GM18519 (cell line): Measurements from ENCODE around the gene TRIM45.
"Not testable (repeated sequence)": the region's sequence is repeated elsewhere in the genome, so short reads cannot be mapped to it uniquely, and the experiment has no call there.

Experiments used
- ATAC-seq: cut with Tn5 transposase; IDR thresholded peaks from one replicate; pipeline ENCODE4 v1.9.1; 2021; ENCODE audit warnings: mild to moderate bottlenecking, moderate library complexity; ENCODE audit not compliant: unreplicated experiment, low FRiP score

Gene TRIM45

DNA sequence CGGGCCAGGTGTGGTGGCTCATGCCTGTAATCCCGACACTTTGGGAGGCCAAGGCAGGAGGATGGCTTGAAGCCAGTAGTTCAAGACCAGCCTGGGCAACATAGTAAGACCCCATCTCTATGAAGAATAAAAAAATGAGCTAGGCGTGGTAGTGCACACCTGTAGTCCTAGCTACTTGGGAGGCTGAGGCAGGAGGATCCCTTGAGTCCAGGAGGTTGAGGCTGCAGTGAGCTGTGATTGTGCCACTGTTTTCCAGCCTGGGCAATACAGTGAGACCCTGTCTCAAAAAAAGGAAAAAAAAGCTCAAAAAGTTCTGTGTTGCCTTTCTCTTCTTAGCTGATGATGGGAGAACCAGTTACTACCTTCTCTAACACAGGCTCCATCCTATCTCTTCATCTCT, 19.7 kb downstream of the TRIM45 start:
- ATAC-seq: not testable (repeated sequence)

DNA sequence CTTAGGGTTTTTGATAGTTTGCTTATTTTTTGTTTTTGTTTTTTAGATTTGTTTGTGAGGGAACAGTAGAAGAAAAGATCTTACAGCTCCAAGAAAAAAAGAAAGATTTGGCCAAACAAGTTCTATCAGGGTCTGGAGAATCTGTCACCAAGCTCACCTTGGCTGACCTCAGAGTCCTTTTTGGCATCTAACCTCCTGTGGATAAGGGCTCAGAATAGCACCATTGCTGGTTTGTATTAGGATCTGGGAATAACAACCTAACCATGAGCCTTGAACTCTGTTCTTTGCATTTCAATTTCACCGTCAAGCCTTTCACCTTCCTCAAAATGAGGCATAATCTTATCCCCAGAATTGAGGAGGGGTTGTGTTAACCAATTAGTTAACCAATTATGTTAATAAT, 20.2 kb downstream of the TRIM45 start:
- ATAC-seq: no peak

DNA sequence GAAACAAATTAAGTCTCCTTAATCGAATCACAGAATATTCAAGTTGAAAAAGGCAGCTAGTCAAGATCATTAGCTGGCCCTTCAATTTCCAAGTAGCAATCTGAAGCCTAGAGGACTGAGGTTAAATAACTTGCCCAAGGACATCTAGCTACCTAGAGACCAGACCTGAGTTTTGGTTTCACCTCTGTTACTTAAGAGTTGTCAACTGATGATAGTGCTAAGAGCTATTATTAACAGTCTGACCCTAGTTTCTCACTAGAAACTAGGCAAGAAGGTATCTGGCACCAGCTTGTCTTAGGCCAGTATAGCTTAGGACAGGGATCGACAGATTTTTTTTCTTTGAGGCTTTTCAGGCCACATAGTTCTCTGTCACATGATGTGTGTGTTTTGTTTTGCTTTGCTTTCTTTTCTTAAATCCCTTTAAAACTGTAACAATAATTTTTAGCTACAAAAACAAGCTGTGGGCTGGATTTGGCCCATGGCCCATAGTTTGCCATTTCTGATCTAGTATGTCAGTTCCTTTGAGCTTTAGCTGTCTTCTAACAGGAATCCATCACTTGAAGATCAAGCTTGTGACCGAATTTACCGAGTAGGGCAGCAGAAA, 23.2 kb downstream of the TRIM45 start:
- ATAC-seq: no peak

DNA sequence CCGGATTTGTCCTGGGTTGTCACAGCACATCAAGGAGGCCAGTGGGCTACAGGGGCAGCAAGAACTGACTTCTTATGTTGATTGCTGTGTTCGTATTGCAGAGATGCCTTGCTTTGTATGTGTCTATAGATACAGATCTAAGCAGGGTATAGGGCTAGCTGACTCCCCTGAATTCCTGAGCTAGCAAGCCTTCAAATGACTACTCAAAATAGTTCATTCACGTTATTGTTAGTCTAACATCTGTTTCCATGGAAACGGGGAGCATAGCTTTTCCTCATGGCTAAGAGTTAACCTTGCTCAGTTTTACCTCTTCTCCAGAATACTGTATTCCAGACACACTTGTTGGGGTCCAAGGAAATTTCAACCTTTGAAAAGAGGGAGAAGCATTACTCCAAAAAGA, 24.1 kb downstream of the TRIM45 start:
- no peak for ATAC-seq

DNA sequence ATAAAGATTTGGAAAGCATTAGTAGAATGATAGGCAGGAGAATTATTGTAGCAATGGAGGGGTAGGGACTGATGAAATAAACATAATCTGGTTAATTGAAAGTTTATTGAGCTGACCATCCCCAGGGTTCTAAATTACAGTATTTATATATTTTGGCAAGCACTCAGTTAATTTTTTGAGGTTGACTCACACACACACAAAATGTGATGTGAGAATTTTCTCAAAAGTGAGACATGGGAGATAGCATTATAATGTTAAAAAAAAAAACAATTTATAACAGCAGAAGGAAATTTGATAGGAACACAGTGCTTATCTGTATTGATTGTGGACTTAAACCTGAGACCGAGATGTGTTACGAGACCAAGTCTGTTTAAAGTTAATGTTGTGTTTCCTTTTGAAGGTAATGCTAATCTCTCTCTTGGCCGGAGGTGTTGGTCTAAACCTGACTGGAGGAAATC, 24.6 kb downstream of the TRIM45 start:
- ATAC-seq: no peak

DNA sequence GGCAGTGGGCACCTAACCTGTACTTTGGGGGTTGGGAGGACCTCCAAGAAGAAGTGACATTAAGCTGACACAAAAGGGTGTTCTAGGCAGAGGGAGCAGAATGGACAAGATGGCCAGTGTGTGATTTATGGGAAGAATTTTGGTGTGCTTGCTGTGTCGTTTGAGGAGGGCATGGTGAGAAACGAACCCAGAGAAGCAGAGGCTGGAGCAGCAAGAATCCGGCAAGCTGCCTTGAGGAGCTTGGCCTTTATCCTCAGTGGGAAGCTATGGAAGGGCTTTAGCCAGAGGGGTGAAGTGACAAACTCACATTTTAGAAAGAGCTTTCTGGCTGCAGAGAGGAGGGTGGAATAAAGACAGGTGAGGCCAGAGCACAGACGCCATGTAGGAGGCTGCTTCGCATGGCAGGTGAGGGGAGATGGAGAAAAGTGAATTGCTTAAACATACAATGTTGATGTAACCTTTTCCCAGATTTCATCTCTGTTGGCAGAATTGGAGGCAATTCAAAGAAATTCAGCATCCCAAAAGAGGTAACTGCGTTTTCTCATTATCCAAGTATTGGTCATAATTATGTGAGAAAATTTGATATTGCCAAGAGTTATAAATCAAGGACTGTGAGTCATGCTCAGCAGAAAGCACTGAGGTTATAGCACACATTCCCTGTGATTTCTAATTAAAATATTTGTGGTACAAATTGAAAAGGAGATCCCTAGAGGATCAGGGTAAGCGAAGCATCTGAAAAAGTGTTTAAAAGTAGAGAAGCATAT, 26.5 kb downstream of the TRIM45 start:
- no peak for ATAC-seq

DNA sequence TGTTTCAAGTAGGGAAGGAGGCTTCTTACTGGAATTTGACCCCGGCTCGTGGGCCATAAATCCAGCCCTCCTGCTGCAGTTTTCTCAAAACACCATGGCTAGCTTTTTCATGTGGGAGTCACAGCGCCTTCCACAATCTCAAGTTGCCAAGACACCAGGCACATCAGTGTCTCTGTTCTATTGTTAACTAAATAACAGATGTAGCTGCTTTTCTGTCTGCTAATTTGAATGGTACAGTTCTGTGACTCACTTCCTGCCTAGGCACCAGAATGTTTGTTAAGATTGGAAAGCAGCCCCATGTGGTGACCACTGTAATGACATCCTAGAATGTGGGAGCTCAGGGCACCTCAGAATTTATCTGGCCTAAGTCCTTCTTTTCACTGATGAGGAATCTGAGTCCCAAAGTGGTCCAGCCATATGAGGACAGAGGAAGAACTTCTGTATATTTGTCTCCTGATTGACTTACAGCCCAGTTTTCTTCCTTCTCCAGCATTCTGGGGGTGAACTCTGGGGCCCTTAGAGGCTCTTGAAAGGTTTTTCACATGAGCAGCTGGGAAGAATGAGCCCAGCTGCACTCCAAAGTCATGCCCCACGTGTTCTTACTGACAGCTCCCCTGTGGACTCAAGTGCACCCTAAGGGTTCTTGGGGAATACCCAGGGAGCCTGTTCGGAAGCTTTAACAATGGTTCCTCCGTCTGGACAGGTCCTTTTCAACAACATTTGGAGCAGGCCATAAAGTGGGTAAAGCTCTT, 27.5 kb downstream of the TRIM45 start:
- peak; percentile 77 for ATAC-seq

DNA sequence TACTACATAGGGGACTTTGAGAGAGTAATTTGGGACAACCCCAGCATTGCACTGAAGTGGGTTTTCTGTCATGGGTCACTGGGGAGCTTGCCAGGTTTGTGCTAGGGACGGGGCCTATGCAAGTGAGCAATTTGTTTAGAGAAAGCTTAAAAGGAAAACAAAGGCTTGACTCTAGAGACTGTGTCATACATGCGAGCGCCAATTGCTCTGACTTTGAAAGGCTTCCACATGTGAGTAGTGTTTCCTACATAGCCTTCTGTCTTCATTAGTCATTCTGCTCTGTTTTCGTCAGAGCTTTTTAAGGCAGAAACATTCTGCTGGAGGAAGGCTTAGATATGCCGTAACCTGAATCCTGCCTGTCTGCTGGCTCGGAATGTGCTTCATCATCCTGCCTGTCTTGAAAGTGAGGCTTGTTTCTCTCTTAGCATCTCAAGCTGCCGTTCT, 28.4 kb downstream of the TRIM45 start:
- no peak for ATAC-seq

DNA sequence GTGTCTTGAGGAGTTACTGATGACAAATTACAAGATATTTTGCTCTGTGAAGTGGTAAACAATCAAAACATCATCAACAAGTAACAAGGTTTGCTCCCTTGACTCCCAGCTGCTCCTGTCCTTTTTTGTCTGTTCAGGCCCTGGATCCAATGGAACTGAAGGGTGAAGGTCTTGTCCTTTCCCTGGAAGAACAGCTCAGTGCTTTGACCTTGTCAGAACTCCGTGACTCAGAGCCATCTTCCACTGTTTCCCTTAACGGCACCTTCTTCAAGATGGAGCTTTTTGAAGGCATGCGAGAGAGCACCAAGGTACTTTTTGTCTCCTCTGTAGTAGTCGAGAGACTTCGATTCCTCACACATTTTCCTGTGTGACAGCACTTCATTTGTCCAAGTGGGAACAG, 29.0 kb downstream of the TRIM45 start:
- ATAC-seq: no peak

DNA sequence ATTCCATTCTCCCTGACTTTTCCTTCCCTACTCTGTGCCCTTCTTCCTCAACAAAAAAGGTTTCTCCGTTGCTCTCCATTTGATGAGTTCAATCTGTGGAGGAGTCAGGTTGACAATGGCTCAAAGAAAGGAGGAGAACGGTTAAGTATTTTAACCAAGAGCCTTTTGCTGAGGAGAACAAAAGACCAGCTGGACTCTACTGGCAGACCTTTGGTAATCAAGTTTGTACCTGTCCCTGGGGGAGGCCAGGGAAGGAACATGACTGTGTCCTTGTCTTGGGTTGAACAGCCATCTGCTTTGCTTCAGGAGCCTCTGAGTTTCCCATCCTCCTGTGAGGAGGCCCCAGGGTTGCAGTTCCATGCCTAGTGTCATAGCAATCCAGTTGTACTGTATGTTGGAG, 31.6 kb downstream of the TRIM45 start:
- ATAC-seq: no peak

DNA sequence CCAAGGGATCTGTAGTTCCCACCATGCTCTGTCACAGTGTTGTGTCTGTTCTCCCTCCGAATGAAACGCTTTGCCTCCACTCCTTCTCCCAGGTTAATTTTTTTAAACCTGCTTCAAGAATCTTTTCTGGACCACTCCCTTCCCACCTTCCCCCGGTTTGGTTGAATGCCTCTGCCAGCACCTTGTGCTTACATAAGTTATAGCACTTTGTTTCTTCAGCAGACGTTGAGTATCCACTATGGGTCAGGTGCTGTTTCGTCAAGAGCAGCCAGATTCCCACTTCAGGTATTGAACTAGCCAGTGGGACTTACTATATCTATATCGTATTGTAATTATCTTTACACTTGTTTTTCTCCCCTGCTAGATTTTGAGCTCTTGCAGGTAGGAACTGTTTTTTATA, 33.9 kb downstream of the TRIM45 start:
- no peak for ATAC-seq

DNA sequence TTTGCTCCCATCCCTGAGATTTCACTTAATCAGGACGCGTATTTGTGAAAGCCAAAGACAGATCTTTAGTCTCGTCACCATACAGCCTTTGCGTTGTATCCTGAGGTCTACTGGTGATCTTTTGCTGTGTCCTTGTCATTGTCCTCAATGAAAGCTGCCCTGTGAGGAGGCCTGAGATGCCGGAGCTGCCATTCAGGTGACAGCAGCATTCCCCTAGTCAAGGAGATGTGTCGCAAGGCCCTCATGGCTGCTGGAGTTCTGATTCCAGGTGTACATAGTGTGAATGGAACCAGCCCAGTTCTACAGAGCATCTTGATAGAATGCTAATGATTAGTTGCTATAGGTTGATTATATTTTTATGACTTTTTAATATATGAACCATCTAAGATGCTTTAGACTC, 37.3 kb downstream of the TRIM45 start:
- ATAC-seq: no peak

DNA sequence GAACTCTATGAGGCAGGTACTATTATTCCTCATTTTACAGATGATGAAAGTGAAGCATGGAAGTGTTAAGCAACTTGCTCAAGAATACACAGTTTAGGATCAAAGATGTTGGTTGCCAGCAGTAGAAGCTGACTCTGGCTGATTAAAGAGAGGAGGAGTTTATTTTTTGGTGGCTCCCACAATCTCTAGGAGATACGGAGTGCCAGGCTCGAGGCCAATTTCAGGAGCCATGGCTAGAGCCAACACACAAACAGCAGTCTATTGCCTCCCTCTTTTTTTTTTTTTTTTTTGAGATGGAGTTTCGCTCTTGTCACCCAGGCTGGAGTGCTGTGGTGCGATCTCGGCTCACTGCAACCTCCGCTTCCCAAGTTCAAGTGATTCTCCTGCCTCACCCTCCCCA, 41.8 kb downstream of the TRIM45 start:
- ATAC-seq: no peak

DNA sequence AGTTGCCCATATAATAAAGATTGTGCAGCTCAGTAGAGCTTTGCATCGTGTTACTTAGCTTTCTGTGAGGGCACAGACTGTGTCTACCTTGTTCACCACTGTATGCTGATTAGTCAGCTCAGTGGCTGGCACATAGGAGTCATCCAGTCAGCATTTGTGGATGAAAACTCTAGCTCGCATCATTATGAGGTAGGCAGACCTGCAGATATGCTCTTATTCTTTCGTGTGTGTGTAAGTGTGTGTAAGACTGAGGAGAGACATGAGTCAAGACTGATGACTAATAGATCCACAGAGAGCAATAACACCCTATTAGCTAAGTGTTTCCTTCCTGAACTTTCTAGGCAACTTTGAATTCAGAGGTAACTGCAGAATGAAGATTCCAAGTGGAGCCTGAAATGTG, 44.3 kb downstream of the TRIM45 start:
- ATAC-seq: no peak

DNA sequence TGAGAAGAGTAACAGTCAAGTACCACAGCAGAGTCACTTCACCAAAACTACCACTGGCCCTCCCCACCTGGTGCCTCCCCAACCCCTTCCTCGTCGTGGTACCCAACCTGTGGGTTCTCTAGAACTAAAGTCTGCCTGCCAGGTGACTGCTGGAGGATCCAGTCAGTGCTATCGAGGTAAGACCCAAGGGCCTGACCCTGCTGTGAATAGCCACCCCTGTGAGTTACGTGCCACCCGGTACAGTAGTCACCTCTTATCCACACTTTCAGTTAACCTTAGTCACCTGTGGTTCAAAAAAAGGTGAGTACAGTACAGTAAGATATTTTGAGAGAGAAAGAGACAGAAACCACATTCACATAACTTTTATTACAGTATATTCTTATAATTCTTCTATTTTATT, 44.9 kb downstream of the TRIM45 start:
- ATAC-seq: no peak

DNA sequence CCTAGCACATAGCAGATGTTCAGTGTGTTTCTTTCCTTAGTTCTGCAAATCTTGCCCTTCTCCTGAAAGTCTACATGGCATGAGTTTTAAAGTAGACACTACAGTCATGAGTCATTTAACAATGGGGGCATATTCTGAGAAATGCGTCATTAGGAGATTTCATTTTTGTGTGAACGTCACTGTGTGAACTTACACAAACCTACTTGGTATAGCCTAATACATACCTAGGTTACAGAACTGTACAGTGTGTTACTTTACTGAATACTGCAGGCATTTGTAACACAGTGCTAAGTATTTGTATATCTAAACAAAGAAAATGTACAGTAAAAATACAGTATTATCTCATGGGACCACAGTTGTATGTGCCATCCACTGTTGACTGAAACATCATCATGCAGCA, 51.4 kb downstream of the TRIM45 start:
- ATAC-seq: no peak

DNA sequence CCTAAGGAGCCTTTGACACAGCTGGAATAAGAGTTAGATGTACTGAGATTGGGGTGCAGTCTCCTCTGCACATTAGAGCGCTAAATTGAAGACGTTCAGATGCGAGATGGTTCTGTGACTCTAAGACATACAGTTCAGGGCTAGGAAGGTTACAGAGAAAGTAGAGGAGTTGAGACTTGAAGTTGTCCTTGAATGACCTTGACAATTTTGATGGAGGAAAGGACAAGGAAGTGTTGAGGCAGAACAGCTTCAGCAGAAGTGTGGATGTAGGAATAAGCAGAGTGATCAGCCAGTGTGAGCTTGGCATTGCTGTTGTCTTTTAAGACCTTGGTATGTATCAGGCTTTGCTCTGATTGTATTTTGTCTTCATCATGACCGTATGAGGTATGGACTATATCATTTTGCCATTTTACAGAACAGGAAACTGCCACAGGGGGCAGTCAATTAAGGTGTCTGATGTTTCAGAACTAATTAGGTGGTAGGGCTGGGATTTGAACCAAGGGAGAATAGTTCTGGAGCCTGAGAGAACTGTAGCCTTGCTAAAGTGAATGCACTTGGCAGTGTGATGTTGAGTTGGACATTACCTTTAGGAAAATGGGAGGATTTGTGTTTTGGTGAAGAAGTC, 52.2 kb downstream of the TRIM45 start:
- no peak for ATAC-seq

DNA sequence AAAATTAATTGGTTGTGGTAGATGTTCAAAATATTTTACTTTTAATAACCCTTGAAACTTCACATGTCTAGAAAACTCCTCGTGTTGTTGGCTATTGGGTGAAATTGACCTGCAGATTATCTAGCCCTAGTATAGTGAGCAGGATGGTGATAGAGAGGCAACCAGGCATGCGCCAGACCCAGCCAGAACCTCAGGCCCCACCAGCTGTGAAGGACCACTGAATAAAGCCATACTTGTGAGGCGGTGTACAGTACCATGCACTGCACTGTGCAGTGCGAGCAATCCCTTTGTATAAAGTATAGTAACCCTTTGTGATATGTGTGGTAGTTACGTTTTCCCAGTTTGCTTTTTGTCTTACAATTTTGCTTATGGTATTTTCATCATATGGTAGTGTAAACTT, 53.0 kb downstream of the TRIM45 start:
- ATAC-seq: no peak

DNA sequence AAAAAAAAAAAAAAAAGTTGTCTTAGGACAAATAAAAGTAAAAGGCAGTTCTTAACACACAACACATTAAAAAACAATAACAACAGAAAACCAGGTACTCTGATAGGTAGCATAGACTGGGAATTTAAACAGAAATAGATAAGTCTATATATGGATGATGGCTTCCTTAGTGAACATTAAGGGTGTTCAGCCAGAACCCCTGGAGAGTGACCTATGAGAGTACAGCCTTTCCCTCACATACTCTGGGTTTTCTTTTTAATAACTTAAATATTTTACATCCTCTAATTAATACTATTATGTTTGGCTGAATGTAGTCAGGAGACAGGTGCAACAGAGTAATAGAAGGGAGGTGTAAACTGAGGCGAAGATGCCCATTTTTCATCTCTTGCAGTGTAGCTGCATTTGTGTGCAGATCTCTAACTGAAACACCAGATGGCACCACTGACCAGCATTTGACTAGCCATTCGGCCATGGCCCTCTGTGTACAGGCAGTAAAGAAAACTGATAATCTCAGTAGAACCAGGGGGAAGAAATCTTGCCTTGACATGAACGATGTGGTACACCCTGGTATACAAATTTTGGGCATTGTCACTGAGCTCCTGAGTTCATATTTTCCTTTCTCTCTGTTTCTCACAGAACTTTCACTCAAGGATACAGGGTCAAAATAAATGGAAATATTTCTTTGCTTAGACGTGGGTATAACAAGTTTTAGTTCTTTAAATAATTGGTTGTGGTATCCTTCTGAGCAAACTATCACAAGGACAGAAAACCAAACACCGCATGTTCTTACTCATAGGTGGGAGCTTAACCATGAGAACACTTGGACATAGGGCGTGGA, 53.8 kb downstream of the TRIM45 start:
- ATAC-seq: peak; percentile 41

DNA sequence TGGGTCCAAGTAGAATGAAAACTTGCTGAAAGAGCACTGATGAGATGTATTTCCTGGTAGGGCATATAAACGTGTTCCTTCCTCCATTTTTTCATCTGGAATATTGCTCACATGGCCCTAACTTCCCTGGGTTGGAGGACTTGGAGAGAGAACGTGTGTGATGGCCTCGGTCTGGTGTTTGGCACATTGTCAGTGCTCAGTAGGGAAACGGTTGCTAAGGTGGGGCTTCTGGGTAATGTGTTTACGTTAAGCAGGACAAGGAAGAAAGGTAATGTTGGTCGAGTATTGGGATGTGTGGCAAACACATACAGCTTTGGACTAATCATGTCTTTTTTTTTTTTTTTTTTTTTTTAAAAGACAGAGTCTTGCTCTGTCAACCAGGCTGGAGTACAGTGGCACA, 55.2 kb downstream of the TRIM45 start:
- ATAC-seq: no peak
